ENCODE data around the gene GET4.

GET4 gene

DNA sequence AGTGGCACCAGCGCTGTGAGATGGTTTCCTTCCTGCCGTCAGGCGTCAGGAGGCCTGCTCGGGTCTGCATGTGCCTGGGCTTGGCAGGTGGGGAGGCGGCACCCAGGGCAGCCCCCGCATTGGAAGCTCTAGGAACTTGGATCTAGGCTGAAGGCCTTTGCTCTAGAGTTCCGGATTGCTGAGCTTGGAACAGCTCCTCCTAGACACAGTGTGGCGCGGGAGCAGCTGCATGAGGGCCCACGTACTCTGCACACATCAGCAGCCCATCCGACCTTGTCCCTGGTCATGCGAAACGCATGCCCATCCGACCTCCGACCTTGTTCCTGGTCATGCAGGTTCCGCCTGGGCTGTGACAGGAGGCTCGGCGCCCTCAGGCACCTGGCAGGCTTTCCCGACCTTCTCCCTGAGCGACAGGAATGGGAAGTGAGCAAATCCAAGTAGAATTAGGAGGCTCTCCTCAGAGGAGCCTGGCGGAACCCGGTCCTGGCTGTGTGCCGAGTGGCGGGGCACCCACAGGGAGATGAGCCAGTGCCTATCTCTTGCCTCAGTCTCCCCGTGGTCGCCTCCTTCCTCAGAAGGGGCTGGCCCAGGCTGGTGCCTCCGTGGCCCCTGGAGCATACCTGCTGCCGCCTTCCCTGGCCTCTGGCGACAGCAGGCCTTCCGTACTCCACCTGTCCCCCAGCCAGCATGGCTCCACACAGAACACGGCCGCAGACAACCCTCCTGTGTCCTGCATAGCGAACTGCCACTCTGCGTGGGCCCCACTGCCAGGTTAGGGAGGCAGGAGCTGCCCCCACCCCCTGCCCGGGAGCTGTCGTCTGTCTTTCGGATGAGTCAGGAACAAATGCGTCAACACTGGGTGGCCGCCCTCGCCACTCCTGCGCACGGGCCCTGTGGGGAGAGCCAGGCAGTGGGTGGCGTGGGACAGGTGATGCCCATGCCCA is 12.0 kb downstream of the GET4 start:
- DNase-seq, result no peak

DNA sequence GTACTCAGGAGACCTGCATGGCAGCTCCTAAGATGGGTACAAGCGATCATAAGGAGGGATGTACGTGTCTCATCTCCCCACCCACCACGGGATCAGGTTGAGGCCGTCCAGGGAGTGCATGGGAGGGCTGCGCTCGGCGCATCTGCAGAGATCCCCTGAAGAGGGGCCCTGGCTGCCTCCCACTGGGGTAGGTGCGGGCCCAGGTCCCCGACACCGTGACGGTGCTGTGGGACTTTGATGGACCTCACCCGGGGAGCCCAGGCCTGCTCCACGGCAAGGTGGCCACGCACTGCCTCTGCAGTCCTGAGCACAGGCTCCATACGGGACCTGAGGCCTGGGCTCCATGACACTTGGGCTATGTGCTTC is 12.7 kb downstream of the GET4 start:
- DNase-seq, result no peak

DNA sequence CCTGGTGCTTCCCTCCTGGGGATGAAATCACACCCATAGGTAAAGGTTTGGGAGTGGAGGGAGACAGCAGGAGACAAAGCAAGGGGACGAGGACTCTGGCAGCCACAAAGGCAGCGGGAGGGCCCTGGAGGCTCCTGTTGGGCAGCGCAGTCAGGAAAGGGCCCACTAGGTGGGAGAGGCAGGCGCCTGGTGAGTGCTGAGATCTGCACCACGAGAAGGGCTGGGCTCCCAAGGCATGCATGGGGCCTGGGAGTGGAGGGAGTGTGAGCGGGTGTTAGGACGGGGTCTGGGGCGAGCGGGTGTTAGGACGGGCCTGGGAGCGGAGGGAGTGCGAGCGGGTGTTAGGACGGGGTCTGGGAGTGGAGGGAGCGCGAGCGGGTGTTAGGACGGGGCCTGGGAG is 13.0 kb downstream of the GET4 start:
- DNase-seq, result no peak

DNA sequence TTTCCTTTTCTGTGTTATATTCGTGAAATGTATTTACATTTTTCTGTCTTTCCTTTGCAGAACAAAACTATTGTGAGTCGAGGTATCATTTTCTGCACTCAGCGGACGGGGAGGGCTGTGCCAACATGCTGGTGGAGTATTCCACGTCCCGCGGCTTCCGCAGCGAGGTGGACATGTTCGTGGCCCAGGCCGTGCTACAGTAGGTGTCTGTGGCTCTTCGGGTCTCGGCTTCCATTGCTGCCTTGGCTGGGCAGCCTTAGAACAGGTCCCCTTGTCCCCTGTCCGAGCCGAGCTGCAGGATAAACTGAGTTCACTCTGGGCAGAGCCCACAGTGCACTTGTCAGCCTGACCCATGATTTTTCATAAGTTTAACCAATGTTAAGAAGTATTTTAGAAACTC is 14.5 kb downstream of the GET4 start:
- no peak for DNase-seq

DNA sequence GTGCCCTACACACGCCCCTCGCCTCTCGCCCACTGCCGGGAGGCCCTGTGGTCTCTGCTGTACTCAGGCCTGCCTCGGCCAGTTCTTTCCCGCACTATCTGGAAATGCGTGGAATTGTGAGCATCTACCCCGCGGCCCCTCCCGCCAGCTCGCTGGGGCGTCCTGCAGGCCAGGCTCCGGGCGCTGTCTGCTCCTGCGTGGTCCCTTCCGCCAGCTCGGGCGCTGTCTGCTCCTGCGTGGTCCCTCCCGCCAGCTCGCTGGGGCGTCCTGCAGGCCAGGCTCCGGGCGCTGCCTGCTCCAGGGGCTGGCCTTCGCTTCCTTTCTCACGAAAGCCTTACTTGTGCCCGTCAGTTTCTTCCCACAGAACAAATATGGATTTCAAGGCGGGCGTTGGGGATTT is 14.9 kb downstream of the GET4 start:
- no peak for DNase-seq

DNA sequence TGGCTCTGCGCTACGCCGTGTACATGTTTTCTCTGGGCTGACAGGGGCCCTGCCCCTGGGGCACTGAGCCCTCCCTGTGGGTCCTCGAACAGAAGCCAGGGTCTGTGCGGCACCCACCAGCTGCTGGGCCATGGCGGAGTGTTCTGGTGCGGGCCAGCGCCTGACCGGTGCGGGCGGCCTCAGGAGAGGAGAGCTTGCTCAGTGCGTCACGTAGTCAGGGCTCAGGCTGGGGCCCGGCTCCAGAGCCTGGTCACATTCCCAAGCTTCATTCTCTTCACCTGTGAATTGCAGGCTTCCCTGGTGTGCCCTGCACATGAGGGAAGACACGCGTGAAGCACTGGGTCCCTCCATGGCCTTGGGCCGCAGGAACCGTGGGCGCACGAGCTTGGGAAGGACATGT is 15.5 kb downstream of the GET4 start:
- no peak for DNase-seq

DNA sequence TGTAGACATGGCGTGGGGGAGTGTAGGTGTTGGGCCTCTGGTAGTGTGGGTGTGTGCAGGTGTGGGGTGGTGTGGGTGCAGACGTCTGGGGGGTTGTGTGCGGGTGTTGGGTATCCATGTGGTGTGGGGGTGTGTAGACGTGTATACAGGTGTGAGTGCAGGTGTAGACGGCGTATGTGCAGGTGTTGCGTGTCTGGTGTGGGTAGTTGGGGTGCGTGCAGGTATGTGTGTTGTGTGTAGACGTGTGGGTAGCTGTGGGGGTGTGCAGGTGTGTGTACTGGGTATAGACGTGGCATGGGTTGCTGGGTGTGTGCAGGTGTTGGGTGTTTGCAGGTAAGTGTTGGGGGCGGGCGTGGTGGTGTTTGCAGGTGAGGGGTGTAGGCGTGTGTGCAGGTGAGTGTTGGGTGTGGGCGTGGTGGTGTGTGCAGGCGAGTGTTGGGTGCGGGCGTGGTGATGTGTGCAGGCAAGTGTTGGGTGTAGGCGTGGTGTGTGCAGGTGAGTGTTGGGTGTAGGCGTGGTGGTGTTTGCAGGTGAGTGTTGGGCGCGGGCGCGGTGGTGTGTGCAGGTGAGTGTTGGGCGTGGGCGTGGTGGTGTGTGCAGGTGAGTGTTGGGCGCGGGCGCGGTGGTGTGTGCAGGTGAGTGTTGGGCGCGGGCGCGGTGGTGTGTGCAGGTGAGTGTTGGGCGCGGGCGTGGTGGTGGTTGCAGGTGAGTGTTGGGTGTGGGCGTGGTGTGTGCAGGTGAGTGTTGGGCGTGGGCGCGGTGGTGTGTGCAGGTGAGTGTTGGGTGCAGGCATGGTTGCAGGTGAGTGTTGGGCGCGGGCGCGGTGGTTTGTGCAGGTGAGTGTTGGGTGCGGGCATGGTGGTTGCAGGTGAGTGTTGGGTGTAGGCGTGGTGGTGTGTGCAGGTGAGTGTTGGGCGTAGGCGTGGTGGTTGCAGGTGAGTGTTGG is 16.6 kb downstream of the GET4 start:
- no peak for DNase-seq

DNA sequence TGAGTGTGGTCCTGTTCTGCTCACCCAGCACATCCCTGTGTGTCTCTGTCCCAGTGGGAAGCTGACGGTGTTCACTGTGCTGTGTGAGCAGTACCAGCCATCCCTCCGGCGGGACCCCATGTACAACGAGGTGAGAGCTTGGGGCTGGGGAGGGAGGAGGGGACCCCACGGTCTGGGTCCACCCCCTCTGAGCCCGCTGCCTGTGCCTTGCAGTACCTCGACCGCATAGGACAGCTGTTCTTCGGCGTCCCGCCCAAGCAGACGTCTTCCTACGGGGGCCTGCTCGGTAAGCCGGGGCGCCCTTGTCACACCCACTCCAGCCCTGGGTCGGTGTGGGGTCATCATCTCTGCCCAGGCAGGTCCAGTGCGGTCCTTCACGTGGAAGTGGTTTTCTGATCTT is 17.3 kb downstream of the GET4 start:
- no peak for DNase-seq

DNA sequence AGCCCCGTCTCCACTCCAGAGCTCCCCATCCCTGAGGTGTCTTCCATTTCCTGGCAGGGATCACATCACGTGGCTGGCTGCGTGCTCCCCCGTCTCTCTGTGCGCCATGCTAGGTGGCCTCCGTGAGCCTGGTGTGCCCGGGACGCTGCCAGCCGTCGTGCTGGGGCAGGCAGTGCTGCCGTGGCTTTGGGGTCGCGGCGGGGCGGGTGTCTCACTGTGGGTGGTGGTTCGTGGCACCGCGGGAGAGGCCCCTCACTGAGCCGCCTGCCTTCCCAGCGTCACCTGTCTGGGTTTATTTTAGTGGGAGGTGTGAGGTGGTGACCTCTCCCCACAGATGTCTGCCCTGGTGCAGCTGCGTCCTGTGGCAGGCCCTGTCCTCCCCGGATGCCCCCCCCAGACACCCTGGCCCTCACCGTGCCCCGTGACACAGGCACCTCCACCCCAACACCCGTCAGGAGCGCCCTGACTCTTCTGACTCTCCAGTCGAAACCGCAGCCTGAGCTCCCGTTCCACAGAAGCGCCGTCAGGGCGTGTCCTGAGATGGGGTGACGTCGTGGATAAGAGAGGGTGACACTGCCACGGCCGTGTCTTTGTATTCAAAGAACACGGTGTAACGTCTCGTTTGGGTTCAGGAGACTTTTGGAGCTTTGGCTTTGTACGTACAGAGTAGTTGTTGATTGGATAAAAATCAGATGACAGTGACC is 18.0 kb downstream of the GET4 start:
- no peak for DNase-seq

DNA sequence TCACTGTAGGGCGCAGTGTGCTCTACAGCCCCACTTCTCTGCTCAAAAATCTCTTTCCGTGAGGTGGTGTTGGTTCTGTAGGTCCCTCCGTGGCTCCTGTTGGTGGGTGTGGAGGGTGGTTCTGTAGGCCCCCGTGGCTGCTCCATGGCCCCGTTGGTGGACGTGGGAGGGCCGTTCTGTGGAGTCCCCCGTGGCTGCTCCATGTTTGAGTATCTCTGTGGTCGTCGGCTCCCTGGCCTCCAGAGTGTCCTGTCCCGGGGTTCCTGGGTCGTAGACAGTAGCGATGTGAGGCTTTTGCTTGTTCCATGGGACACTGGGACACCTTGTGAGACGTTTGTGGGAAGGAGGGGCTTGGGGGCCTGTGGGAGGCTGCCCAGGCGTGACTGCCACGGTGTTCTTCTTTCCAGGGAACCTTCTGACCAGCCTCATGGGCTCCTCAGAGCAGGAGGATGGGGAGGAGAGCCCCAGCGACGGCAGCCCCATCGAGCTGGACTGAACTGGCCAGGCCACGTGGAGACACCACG is 18.6 kb downstream of the GET4 start:
- no peak for DNase-seq

DNA sequence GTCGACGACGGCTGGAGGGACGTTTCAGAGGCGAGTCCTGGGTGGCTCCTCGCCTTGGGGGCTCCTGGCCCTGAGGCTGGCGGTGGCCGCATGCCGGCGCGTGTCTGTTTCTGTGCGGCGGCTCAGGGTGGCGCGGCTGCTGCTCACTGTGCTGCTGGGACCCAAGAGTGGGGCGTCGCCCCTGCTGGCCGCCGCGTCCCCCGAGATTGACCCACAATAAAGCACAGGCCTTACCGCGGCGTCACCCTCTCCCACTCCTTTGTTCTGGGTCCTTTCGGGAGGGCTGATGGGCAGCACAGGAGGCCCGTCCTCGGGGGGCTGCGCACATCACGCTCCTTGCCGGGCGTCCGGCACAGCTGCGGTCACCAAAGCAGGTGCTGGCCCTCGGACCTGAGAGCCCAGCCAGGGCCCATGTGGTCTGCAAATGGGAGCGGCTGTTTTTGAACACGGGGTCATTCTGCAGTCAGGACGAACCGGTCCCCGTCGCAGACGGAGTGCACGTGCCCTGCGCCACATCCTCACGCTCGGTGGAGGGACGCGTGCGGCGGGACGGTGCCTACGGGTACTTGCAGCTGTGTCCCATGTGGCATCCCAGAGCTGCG is 19.2 kb downstream of the GET4 start:
- DNase-seq, result no peak

DNA sequence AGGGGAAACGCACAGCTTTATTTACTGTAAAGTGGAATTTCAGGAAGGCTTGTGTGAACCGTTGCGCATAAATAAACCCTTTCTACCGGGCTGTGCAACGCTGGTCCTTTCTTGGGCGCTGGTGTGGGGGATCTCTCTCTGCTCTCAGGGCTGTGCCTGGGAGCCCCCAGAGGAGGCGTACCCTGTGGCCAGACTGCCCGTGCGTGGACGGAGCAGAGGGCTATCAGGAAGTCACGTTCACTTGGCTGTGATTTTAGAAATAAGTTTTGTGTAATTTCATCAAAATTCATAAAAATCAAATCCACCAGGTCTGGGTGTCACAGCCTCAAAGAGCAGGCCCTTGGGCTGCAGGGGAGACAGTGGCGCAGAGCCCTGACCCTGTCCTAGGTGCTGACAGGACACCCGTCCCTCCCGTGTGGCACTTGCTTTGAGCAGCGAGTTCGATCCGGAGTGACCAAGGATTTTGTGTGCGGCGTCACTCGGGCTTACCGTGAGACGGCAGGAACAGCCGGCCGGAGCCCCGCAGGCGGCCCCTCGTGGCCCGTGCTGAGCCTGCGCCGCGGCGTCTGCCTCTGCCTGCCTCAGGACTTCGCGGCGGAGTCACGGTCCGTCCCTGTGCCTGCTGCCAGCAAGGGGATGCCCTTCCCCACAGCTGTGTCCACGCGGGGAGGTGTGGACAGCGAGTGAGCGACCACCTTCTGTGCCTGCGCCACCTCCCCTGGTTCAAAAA is 20.2 kb downstream of the GET4 start:
- no peak for DNase-seq

DNA sequence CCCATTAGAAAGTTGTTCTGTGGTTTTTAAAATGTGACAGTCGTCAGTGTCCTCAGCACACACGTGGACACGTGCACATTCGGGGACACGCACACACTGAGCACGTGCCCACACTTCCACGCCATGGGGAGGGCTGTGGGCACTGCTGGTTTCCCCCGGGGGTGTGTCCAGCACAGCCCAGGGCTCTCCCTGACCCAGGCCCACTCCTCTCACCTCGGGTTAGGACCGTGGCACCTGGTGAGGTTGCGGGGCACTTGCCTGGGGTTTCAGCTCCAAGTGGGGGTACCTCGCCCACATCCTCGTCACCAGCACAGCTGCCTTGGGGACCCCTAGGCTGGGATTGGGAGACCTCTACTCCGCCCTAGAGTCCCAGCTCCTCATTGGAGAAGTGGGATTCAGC is 20.7 kb downstream of the GET4 start:
- DNase-seq, result no peak

DNA sequence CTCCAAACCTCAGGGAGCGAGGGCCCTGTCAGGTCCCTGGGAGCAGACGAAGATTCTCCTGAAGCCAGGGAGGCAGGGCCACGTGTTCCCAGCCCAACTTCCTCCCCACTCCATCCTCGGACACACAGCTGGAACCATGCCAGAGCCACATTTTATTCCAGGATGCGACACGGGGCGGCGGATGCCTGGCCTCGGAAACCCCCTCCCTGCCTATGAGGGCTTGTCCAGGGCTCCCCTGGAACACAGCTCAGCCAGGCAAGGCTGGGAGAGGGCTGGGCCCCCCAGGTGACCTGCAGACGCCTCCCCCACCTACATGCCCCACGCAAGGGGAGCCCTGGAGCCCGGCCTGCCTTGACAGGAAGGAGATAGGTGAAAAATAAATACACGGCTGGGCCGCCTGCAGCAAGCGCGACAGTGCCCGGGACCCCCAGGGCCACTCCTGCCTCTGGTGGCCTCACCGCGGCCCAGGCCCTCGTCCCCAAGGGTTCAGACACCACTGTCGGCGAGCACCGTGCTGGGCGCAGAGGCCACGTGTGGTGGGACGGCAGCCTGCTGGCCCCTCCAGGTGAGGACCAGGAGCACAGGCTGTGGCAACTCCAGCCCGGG is 21.5 kb downstream of the GET4 start:
- peak; percentile 66 for DNase-seq

DNA sequence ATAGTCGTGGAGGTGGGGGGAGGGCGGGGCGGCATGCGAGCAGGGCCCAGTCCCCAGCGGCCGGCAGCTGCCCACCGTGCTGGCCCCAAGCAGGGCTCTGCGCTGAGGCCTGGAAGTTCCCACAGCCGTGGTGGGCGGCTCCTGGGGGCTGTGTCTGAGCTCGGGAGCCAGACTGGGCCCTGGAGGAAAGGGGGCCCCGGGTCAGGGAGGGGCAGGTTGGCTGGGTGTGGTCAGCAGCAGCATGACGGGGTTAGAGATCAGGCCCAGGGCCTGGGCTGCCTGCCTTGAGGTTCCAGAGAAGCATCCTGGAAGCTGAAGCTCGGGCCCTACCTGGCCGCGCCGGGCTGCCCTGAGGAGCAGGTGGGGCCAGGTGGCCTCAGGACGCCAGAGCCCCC is 22.1 kb downstream of the GET4 start:
- no peak for DNase-seq

DNA sequence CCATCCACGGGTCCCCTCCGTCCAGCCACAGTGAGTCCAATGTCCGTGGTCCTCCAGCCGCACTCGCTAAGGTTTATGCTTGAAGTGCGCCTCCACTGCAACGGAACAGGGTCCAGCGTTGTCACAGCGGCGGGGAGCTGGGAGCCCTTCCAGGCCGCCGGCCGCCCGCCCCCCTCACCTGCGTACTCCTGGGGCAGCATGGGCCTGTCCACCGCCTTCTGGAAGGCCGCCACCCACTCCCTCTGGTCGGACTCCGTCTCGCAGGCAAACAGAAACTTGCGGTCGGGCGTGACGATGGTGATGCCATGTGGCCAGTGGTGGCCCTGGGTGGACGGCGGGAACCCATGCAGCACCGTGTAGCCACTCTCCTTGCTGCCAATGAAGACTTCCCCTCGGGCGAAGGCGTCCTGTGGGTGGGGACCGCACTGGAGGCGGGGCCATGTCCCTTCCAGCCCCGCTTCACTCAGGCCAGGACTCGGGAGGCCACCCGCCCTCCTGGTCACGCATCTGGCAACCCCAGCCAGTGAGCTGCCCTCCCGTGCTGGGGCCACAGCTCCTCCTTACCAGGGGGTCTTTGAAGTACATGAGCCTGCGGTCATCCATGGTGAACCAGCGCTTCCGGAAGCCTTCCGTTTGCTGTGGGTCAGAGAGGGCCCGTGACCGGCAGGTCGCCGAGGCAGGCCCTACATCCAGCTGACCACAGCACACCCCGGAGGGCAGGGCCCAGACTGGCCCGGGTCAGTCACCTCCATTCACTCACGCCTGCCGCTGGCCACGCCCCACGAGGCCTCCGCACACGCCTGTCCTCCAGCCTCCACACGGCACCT is 22.7 kb downstream of the GET4 start:
- no peak for DNase-seq

DNA sequence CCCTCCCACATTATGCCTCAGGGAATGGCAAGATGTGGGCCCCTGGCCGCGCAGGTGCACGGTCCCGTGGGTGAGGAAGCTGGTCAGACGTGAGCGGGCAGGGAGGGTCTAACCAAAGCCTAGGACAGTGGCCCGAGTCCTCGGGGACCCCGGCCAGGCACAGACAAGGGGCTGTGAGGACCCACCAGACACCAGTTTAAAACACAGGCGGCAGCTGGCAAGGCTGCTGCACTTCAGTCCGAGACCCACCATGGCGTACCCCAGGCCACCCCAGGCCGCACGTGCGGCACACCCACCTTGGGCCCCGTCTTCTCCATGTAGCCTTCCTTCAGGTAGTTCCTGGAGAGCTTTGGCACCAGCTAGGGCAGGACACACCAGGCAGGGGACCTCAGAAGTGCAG is 23.5 kb downstream of the GET4 start:
- no peak for DNase-seq

DNA sequence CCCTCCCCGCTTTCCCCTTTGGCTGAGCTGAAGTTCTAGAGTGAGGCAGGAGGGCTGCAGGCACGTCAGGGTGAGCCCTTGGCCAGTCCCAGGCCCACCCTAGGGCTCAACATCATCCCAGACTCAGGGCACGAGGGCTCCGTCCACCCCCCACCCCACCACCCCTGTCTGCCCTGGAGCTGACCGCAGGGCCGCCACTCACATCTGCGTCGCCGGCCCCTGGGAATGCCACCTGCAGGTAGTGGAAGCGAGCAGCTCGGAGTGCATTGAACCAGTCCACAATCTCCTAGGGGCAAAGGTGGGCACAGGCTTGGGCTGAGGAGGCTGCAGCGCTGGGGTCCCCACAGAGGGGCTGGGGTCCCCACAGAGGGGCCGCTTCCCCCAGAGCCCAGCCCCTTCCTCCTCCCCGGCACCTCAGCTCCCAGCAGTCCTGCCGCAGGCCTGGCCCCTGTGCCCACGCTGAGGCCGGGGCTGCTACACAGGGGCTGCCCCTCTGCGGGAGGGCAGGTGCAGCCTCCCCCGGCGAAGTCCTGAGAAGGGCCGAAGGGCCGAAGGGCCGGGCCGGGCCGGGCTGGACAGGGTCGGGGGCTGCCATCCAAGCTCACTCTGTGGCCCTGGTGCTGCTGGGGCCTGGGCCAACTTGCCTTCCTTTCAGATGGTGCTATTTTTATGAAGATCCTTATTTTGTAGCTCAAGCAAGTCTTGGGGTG is 24.1 kb downstream of the GET4 start:
- DNase-seq, result no peak

DNA sequence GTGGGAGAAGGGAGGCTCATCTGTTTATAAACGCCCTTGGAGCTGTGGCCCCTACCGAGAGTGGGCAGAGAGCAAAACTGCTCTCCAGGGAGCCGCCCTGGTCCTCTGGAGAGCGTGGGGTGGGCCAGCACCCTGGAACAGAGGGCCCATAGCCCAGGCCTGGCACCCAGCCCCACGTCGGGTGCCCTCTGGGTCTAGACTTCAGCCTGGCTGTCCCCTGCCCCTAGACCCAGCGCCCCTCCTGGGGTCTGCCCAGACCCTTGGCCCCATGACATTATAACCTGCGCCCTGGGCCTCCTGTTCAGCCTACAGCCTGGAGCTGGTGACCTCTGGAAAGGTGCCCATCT is 24.7 kb downstream of the GET4 start:
- DNase-seq, result no peak
